ENCODE results near the gene NUDT3.

- no peak for TF ChIP-seq POLR2A (IDR thresholded peaks at IDR 0.05; ENCODE audit: low read depth, low read length)
- no peak for TF ChIP-seq POLR2AphosphoS5 (IDR thresholded peaks at IDR 0.05; ENCODE audit: low read depth, low read length)
- no peak for TF ChIP-seq POU2F2 (IDR thresholded peaks at IDR 0.05; ENCODE audit: low read depth, low read length)
Measured at GRCh38 chr6:34295721-34296120, 96.7 kb downstream of the NUDT3 start.
